Glutamatergic neuron (in vitro differentiated cells): ENCODE data around the gene PPP3R1. TPM values are rescaled to one million over a fixed set of nuclear protein-coding genes. Genes with fewer than 3 reads are reported as not detected.

ENCODE experiments used
- DNase-seq: peaks from one replicate; pipeline ENCODE4 v3.0.0; 2022
- H3K27ac Mint-ChIP-seq: one replicate; pipeline ENCODE4 v1.8.0; 2020; ENCODE audit warnings: mild to moderate bottlenecking, mixed read lengths, inconsistent platforms; ENCODE audit not compliant: unreplicated experiment
- H3K27me3 Mint-ChIP-seq: one replicate; pipeline ENCODE4 v1.8.0; 2020; ENCODE audit warnings: mild to moderate bottlenecking, moderate library complexity, mixed read lengths, inconsistent platforms; ENCODE audit not compliant: unreplicated experiment
- H3K36me3 Mint-ChIP-seq: one replicate; pipeline ENCODE4 v1.8.0; 2020; ENCODE audit warnings: mild to moderate bottlenecking, mixed read lengths, inconsistent platforms; ENCODE audit not compliant: unreplicated experiment
- H3K4me1 Mint-ChIP-seq: one replicate; pipeline ENCODE4 v1.8.0; 2020; ENCODE audit warnings: mild to moderate bottlenecking, low read depth, mixed read lengths, inconsistent platforms; ENCODE audit not compliant: unreplicated experiment
- H3K4me3 Mint-ChIP-seq: one replicate; pipeline ENCODE4 v1.8.0; 2020; ENCODE audit warnings: mild to moderate bottlenecking, mixed read lengths, inconsistent platforms; ENCODE audit not compliant: unreplicated experiment
- H3K9me3 Mint-ChIP-seq: one replicate; pipeline ENCODE4 v1.8.0; 2020; ENCODE audit warnings: mild to moderate bottlenecking, moderate library complexity, mixed read lengths, inconsistent platforms; ENCODE audit not compliant: unreplicated experiment
- total RNA-seq: library from RNA; stranded (reverse); fragmentation: NEBNext Ultra II Directional; extraction: Animal tissue kit (Norgen Biotek cat#: 25700); gene quantifications from one replicate; pipeline ENCODE4 v1.2.1, GENCODE V29; 2021; ENCODE audit not compliant: unreplicated experiment
- TF ChIP-seq, protein P1 (sequence below): fragments of 200-600 bp; sonication (generic); IDR thresholded peaks from one replicate; pipeline ENCODE4 v1.5.0; 2021; ENCODE audit not compliant: partially characterized antibody, unreplicated experiment

PPP3R1 gene
- total RNA-seq, 1 donor from 2014 or later: 53.4 TPM

DNA sequence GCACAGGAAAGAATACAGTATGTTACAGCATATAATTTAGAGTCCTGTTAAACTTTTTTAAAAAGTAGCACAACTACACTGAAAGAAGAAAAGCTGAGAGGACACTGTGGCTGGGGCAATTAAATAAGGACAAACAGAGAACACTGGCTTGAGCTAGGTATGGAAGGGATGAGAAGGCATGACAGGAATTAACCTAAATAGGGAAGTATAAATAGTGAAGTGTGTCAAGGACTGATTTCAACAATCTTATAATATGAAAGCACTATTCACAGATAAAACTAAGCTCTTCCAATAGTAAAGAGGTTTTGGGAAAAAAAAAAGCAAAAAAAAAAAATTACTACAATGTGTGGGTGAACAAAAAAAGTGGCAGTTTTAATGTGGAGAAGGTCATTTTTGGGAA lies 45.5 kb downstream of the PPP3R1 start:
- no peaks in the 10 kb centered on the region for H3K36me3 Mint-ChIP-seq
- no peak overlapping the region for H3K4me3 Mint-ChIP-seq
- DNase-seq: no peak
- peaks cover 2% of the 10 kb centered on the region for H3K27me3 Mint-ChIP-seq
- H3K27ac Mint-ChIP-seq: no peak overlapping the region
- TF ChIP-seq, protein P1, sequence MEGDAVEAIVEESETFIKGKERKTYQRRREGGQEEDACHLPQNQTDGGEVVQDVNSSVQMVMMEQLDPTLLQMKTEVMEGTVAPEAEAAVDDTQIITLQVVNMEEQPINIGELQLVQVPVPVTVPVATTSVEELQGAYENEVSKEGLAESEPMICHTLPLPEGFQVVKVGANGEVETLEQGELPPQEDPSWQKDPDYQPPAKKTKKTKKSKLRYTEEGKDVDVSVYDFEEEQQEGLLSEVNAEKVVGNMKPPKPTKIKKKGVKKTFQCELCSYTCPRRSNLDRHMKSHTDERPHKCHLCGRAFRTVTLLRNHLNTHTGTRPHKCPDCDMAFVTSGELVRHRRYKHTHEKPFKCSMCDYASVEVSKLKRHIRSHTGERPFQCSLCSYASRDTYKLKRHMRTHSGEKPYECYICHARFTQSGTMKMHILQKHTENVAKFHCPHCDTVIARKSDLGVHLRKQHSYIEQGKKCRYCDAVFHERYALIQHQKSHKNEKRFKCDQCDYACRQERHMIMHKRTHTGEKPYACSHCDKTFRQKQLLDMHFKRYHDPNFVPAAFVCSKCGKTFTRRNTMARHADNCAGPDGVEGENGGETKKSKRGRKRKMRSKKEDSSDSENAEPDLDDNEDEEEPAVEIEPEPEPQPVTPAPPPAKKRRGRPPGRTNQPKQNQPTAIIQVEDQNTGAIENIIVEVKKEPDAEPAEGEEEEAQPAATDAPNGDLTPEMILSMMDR: no peak
- no peaks in the 10 kb centered on the region for H3K4me1 Mint-ChIP-seq
- no peaks in the 10 kb centered on the region for H3K9me3 Mint-ChIP-seq

DNA sequence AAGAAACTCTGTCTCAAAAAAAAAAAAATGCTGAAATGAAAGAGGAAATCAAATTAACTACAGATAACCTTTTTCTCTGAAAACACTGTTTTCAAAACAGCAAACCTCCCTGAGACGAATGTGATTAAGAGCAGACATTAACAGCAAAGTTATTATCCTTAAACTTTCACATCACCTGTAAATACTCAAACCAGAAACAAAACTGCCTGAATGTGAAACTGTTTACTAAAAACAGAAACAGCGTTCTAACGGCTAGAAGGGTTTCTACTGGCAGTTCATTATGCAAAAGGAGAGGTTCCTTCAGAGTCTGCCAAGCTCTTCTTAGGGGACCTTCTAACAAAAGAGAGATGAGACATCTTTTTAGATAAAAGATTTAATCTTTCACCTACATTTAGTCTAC lies 48.7 kb downstream of the PPP3R1 start:
- no peak overlapping the region for H3K27ac Mint-ChIP-seq
- no peak overlapping the region for H3K4me3 Mint-ChIP-seq
- TF ChIP-seq, protein P1: no peak
- H3K9me3 Mint-ChIP-seq: no peaks in the 10 kb centered on the region
- no peaks in the 10 kb centered on the region for H3K36me3 Mint-ChIP-seq
- DNase-seq: no peak
- no peaks in the 10 kb centered on the region for H3K4me1 Mint-ChIP-seq
- H3K27me3 Mint-ChIP-seq: peaks cover 2% of the 10 kb centered on the region

- no peaks in the 10 kb centered on the region for H3K9me3 Mint-ChIP-seq
Observed at GRCh38 chr2:68200157-68200787, 52.1 kb downstream of the PPP3R1 start.

DNA sequence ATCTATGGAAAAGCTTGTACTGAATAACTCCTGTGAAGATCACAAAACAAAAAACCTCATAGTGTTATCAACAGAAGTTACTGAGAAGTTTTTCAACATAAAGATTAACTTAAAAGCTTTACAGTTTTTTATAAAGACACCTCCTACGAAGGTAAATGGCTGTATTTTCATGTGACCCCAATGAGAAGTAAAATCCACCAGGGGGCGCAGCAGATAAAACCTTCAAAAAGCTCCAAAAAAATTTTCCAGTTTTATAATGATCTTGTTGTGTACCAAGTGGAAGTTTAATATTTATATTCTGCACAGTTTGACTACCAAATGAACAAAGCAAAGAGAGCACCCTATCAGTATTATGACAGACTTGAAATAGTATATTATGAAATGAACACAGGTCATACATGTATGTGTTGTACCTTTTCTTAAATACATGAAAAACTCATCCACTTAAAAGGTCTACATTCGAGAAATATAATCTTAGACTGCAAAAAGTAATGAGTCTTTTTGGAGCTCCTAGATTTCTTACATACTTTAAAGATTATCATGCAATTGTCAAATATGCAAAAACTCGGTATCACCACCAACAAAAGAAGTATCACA lies 56.1 kb downstream of the PPP3R1 start:
- no peaks in the 10 kb centered on the region for H3K27me3 Mint-ChIP-seq
- no peaks in the 10 kb centered on the region for H3K4me1 Mint-ChIP-seq
- no peaks in the 10 kb centered on the region for H3K36me3 Mint-ChIP-seq
- H3K27ac Mint-ChIP-seq: no peak overlapping the region
- H3K4me3 Mint-ChIP-seq: no peak overlapping the region
- H3K9me3 Mint-ChIP-seq: no peaks in the 10 kb centered on the region
- TF ChIP-seq, protein P1: peak; percentile 77
- no peak for DNase-seq

More at GRCh38 chr2:68200157-68200787, 52.1 kb downstream of the PPP3R1 start:
- Mint-ChIP-seq H3K27ac (no peak overlapping the region), H3K36me3 (no peaks in the 10 kb centered on the region), H3K27me3 (no peaks in the 10 kb centered on the region), H3K4me1 (no peaks in the 10 kb centered on the region), H3K4me3 (no peak overlapping the region)
- TF ChIP-seq, protein P1: no peak
- DNase-seq: no peak

GRCh38 chr2:68195096-68195495 lies 57.2 kb downstream of the PPP3R1 start:
- H3K27me3 Mint-ChIP-seq: no peaks in the 10 kb centered on the region
- DNase-seq: no peak
- no peak overlapping the region for H3K27ac Mint-ChIP-seq
- no peaks in the 10 kb centered on the region for H3K4me1 Mint-ChIP-seq
- no peaks in the 10 kb centered on the region for H3K36me3 Mint-ChIP-seq
- no peaks in the 10 kb centered on the region for H3K9me3 Mint-ChIP-seq
- H3K4me3 Mint-ChIP-seq: no peak overlapping the region
- TF ChIP-seq, protein P1: no peak
